BLaER1 (cell line): Measurements from ENCODE around the gene NKIRAS2.

Experiments
- H3K27ac ChIP-seq: shearing (Covaris generic); formaldehyde crosslinking; 2 replicates; pipeline ENCODE4 v1.8.1; 2022
- H3K27me3 ChIP-seq: shearing (Covaris generic); formaldehyde crosslinking; 2 replicates; pipeline ENCODE4 v1.8.1; 2022
- H3K36me3 ChIP-seq: shearing (Covaris generic); formaldehyde crosslinking; 2 replicates; pipeline ENCODE4 v1.8.1; 2022
- H3K4me1 ChIP-seq: shearing (Covaris generic); formaldehyde crosslinking; 2 replicates; pipeline ENCODE4 v1.8.1; 2022
- H3K4me2 ChIP-seq: shearing (Covaris generic); formaldehyde crosslinking; 2 replicates; pipeline ENCODE4 v1.8.1; 2022
- H3K4me3 ChIP-seq: shearing (Covaris generic); formaldehyde crosslinking; 2 replicates; pipeline ENCODE4 v1.8.1; 2022
- H3K9ac ChIP-seq: shearing (Covaris generic); formaldehyde crosslinking; 2 replicates; pipeline ENCODE4 v1.8.1; 2022
- H3K9me3 ChIP-seq: shearing (Covaris generic); formaldehyde crosslinking; 2 replicates; pipeline ENCODE4 v1.8.1; 2022
- H4K20me1 ChIP-seq: shearing (Covaris generic); formaldehyde crosslinking; 2 replicates; pipeline ENCODE4 v1.8.1; 2022
- Cebpa-rat ChIP-seq: shearing (Covaris generic); IDR thresholded peaks from 2 replicates; pipeline ENCODE4 v1.8.1; 2022

The NKIRAS2 gene

DNA sequence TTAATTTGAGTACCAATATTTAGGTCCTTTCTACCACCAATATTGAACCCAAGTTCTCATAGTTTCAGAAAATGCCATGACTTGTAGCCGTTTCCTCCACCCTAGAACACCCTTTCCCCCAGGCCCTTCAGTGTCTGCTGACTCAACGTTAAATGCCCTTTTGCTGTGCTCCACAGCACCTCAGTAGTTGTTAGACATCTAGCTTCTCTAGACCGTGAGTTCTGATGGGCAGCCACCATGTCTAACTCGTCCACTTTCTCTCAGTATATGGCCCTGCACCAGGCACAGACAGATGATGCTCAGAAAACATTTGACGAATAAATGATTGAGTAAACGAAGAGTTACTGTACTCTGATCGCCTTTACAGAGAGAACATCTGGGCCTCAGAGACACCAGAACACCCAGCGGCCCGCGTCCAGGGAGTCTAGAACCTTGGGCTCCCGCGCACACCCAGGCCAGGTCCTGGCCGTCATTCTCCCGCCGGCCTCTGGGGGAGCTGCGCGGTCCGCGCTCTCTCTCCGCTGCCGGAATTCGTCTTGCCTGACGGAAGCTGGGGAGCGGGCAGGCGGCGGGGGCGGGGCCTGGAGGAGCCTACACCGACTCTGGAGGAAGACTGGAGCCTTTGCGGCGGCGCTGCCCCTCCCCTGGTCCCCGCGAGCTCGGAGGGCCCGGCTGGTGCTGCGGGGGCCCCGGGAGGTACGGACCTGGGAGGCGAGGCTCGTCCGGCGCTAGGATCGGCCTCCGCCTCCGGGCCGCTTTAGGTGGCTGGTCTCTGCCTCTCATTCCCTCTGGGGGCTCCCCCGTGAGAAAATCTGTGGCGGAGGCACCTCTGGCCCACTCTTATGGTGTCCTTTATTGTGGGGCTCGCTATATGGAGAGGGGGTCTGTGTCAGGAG lies at the start of gene NKIRAS2:
NKIRAS2 (plus strand) TSS at position 582 of the 896 bp plus-strand sequence. CDS start 1,488 bp downstream, outside the sequence.
- H3K9me3 ChIP-seq, result no peaks in the 10 kb centered on the region
- TF ChIP-seq Cebpa-rat, result no peak
- H3K27ac ChIP-seq, result peak within 1 kb of the TSS; percentile 90
- H3K27me3 ChIP-seq, result no peaks in the 10 kb centered on the region
- H3K4me1 ChIP-seq, result peaks cover 53% of the 10 kb centered on the region
- H3K4me2 ChIP-seq, result peak within 1 kb of the TSS; percentile 97
- H4K20me1 ChIP-seq, result peaks cover 6% of the 10 kb centered on the region; the same call in 1 of the 2 replicates
- peak within 1 kb of the TSS; percentile 95 for H3K4me3 ChIP-seq
- peak within 1 kb of the TSS; percentile 93 for H3K9ac ChIP-seq
- peaks cover 32% of the 10 kb centered on the region for H3K36me3 ChIP-seq

DNA sequence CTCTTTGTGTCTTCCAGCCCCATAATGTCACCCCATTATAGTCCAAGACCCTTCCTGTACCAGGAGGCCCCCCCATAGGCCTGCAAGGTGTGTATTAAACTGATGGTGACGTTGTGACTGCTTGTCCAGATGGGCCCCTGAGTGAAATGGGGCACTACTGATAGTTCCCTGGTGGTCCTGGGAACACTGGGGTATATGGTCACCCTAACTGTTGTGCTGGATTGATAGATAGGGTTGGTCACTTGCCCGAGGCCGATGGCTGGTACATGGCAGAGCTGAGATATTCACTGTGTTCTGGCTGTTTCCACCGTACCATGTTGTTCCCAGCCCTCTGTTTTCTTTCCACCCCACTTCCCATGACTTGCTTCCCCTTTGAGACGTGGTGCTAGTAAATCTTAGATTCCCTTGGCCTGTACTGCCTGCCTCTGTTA lies 49.0 kb upstream of the NKIRAS2 start:
- H4K20me1 ChIP-seq, result peaks cover 86% of the 10 kb centered on the region
- no peak overlapping the region for H3K9ac ChIP-seq
- TF ChIP-seq Cebpa-rat, result no peak
- H3K27ac ChIP-seq, result no peak overlapping the region
- H3K9me3 ChIP-seq, result no peaks in the 10 kb centered on the region
- H3K4me2 ChIP-seq, result peak overlapping the region; percentile 21
- no peaks in the 10 kb centered on the region; the same call in 1 of the 2 replicates for H3K27me3 ChIP-seq
- H3K4me3 ChIP-seq, result no peak overlapping the region
- H3K36me3 ChIP-seq, result peaks cover 81% of the 10 kb centered on the region
- peaks cover 74% of the 10 kb centered on the region for H3K4me1 ChIP-seq

DNA sequence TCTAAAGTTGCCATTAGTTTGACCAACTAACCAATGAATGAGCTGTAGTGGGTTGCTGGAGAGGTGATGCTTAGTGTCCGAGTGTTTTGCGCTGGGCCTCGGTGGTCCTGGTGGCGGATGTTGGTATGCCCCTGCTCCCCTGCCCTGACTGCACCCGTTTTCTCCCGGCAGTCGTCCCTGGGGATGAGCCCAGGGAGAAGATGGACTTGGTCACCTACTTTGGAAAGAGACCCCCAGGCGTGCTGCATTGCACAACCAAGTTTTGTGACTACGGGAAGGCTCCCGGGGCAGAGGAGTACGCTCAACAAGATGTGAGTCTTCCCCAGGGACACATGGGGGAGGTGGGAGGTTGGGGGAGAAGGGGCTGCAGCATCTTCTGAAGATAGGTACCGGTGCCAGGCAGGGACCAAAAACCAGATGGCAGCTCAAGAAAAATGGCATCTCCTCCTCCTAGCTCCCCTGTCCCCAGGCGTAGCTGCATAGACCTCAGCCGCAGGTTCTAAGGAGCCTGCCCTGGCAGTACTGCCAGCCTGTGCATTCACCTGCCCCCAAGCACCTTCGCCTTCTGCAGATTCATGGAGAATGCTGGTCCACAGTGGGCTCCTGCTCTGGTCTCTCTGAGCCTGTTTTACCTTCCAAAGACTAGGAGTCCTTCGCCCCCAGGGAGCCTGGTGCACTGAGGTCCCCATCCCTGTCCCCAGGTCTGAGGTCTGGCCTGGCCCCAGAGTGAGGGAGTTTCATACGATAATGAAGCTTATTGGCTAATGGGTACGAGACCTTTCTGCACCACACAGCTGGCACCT lies 48.0 kb upstream of the NKIRAS2 start:
- no peak overlapping the region for H3K4me3 ChIP-seq
- peak overlapping the region; percentile 62 for H3K27ac ChIP-seq
- H3K4me2 ChIP-seq, result peak overlapping the region; percentile 64

DNA sequence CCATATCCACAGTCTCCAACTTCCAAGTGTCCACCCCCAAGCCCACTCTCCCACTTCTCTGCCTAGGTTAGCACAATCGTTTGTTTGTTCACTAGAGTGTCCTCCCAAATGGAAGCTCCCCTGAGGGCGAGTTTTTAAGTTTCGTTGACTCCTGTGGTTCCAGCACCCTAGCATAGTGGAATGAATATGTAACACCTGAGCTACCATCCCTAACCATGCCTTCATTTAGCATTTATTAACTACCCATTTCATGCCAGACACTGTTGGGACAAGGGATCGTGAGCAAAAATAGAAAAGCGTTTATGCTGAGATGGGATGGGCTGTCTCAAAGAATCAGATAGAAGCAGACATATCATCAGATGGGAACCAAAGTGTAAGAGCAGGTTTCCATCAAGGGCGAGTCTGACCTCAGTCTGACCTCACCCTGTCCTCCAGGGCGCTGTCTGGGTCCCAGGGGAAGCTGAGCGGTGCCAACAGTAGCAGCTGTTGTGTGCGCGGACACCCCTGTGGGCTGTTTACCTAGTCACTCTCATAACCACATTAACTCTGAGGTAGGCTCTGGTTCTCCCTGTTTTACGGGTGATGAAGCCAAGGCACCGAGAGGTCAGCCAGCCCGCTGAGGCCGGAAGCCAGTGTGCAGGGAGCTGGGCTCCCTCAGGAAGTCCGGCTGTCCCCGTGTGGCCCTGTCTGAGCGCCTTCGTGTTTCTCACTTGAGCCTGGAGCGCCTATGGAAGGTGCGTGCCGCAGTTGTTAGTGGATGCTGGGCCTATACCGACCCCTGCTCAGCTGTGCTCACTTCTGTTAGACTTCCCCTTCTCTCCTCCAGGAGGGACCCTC lies 47.1 kb upstream of the NKIRAS2 start:
- peaks cover 78% of the 10 kb centered on the region for H3K4me1 ChIP-seq
- peak overlapping the region; percentile 64 for H3K4me2 ChIP-seq
- H3K9ac ChIP-seq, result peak overlapping the region; percentile 50
- peak overlapping the region; percentile 16; the same call in 1 of the 2 replicates for H3K4me3 ChIP-seq
- H3K27ac ChIP-seq, result peak overlapping the region; percentile 62
- H3K36me3 ChIP-seq, result peaks cover 98% of the 10 kb centered on the region
- H3K27me3 ChIP-seq, result no peaks in the 10 kb centered on the region; the same call in 1 of the 2 replicates
- no peaks in the 10 kb centered on the region for H3K9me3 ChIP-seq
- TF ChIP-seq Cebpa-rat, result no peak
- peaks cover 98% of the 10 kb centered on the region for H4K20me1 ChIP-seq

More for the DNA sequence above, 48.0 kb upstream of the NKIRAS2 start:
- H3K4me1 ChIP-seq, result peaks cover 79% of the 10 kb centered on the region
- H3K27me3 ChIP-seq, result no peaks in the 10 kb centered on the region; the same call in 1 of the 2 replicates
- H4K20me1 ChIP-seq, result peaks cover 94% of the 10 kb centered on the region
- TF ChIP-seq Cebpa-rat, result no peak
- H3K9ac ChIP-seq, result peak overlapping the region; percentile 50
- peaks cover 91% of the 10 kb centered on the region for H3K36me3 ChIP-seq
- H3K9me3 ChIP-seq, result no peaks in the 10 kb centered on the region

DNA sequence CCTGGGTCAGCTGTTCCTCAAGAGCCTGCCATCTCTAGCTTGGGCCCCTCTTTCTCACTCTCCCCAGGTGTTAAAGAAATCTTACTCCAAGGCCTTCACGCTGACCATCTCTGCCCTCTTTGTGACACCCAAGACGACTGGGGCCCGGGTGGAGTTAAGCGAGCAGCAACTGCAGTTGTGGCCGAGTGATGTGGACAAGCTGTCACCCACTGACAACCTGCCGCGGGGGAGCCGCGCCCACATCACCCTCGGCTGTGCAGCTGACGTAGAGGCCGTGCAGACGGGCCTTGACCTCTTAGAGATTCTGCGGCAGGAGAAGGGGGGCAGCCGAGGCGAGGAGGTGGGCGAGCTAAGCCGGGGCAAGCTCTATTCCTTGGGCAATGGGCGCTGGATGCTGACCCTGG lies 46.5 kb upstream of the NKIRAS2 start:
- Histone ChIP-seq H3K36me3 (peaks cover 98% of the 10 kb centered on the region), H3K4me3 (no peak overlapping the region; the same call in 1 of the 2 replicates), H3K9ac (peak overlapping the region; percentile 50), H4K20me1 (peaks cover 94% of the 10 kb centered on the region), H3K9me3 (no peaks in the 10 kb centered on the region), H3K27me3 (no peaks in the 10 kb centered on the region; the same call in 1 of the 2 replicates), H3K4me1 (peaks cover 72% of the 10 kb centered on the region), H3K27ac (peak overlapping the region; percentile 62), H3K4me2 (peak overlapping the region; percentile 64)
- TF ChIP-seq Cebpa-rat, result no peak

DNA sequence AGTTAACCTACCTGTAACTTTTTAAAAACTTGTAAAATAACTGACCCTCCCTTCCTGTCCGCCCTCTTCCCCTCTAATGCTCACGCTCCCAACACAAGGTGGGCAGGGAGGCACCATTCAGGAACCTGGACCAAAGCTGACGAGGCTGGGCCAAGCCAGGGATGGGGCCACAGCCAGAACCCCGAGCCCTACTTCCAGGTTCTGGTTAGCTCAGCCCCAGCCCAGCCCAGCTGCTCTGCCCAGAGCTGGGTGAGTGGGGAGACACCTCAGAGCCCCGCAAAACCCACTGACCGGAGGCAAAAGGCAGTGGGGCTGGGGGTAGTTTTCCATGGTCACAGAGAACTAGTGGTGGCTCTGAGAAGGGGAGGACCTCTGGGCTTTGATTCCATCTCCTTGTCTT lies 45.9 kb upstream of the NKIRAS2 start:
- H3K4me2 ChIP-seq, result no peak overlapping the region
- peaks cover 66% of the 10 kb centered on the region for H3K4me1 ChIP-seq
- H3K4me3 ChIP-seq, result no peak overlapping the region
- no peak overlapping the region for H3K9ac ChIP-seq
- TF ChIP-seq Cebpa-rat, result no peak
- H4K20me1 ChIP-seq, result peaks cover 88% of the 10 kb centered on the region
- no peaks in the 10 kb centered on the region; the same call in 1 of the 2 replicates for H3K27me3 ChIP-seq
- peaks cover 98% of the 10 kb centered on the region for H3K36me3 ChIP-seq
- H3K27ac ChIP-seq, result peak overlapping the region; percentile 35; the same call in 1 of the 2 replicates
- H3K9me3 ChIP-seq, result no peaks in the 10 kb centered on the region

DNA sequence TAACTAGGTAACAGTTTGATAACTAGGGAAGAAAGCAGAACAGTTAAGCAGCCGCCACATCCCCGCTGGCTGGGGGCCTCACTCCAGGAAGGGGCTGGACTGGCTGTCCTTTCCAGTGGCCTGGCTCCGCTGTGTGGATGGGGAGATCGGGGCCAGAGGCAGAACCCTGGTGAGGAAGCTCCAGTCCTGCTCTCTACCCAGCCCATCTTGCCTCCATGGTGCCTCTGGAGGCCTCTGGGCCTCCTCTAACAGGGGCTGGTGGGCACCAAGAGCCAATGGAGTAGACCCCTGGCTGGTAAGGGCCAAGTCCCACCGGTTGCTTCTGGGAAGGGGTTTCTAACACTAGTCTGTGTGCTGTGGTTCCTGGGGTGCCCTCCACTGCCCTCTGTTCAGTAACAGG lies 45.2 kb upstream of the NKIRAS2 start:
- Histone ChIP-seq H3K36me3 (peaks cover 97% of the 10 kb centered on the region), H3K27ac (0 out of 2 replicates have a peak overlapping the region, but pooled peaks have one; percentile 35)

DNA sequence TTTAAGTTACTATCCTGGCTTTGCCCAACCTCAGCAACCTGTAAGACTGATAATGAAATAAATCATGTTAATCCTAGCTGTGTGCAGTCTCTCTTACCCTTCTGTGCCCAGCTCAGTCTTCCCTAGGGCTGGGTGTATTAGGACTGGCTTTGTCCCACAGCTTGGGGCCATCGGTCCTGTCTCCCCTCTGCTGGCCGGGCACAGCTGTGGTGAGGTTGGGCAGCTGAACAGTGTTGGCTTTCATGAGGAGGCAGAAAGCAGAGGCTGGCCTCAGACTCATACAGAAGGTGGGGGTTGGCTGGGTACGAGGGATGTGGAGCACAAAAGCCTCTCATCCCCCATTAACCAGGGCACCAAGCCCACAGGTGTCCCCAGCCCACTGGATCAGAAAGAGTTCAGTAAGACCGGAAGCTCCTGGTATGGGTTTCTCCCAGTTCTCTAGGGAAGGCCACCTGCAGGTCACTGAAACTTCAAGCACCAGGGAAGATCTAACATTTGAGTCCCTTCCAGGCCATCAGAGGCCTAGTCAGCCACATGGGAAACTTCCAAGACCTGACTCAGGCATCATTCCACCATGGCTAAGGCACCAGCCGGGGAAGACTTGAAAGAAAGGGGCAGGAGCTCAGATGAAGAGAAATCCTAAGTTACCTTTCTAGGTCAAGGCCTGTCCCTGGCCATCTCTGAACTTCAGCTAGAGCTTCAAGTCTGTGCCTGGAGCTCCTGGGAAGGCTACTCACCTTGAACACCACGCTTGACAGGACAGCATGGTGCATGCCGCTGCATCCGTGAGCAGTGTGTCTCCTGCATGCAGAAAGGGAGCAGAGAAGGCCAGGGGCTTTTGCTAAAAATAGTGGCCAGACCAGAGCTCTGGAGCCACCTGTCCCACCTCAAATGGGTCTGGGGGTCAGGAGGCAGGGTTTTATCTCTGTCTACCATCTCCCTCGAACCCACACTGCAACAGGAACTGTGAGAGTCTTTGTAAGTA lies 44.5 kb upstream of the NKIRAS2 start:
- H3K9ac ChIP-seq, result no peak overlapping the region
- peaks cover 98% of the 10 kb centered on the region for H3K36me3 ChIP-seq
- H3K27me3 ChIP-seq, result no peaks in the 10 kb centered on the region; the same call in 1 of the 2 replicates
- peaks cover 74% of the 10 kb centered on the region for H4K20me1 ChIP-seq
- no peak overlapping the region for H3K4me3 ChIP-seq
- H3K4me2 ChIP-seq, result no peak overlapping the region
- no peak for TF ChIP-seq Cebpa-rat
- H3K27ac ChIP-seq, result peak overlapping the region; percentile 31; the same call in 1 of the 2 replicates
- H3K9me3 ChIP-seq, result no peaks in the 10 kb centered on the region
- H3K4me1 ChIP-seq, result peaks cover 55% of the 10 kb centered on the region

More for the DNA sequence above, 45.2 kb upstream of the NKIRAS2 start:
- Histone ChIP-seq H3K4me2 (no peak overlapping the region), H3K27me3 (no peaks in the 10 kb centered on the region; the same call in 1 of the 2 replicates), H3K9ac (no peak overlapping the region), H4K20me1 (peaks cover 81% of the 10 kb centered on the region), H3K4me3 (no peak overlapping the region), H3K9me3 (no peaks in the 10 kb centered on the region), H3K4me1 (peaks cover 62% of the 10 kb centered on the region)
- no peak for TF ChIP-seq Cebpa-rat
